Embryonic facial prominence (tissue), 1 donor: ENCODE data around the gene RCAN3.
"Not testable (repeated sequence)": the region's sequence is repeated elsewhere in the genome, so short reads cannot be mapped to it uniquely, and the experiment has no call there.

Source experiments
- DNase-seq: peaks from one replicate; pipeline ENCODE4 v3.0.0-alpha.2; 2016; ENCODE audit errors: extremely low spot score

Gene RCAN3

DNA sequence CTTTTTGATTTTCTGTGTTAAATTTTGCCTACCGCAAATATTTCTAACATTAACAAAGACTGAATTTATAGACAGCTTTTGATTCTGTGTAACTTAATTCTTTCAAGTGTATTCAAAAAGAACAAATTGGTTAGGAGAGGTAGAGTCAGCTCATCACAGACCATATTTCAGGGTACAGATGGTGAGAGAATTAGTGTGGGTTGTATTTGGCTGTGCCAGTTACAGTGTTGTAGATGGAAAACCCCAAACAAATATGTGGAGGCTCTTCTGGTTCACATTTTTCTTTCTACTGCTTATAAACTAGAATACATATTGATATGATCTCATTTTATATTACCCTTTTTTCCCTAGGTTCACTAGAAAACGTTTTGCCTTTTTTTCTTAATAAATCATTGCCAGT is 11.1 kb downstream of the RCAN3 start:
- no peak for DNase-seq

GRCh38 chr1:24514946-24515345 is 12.3 kb downstream of the RCAN3 start:
- no peak for DNase-seq

DNA sequence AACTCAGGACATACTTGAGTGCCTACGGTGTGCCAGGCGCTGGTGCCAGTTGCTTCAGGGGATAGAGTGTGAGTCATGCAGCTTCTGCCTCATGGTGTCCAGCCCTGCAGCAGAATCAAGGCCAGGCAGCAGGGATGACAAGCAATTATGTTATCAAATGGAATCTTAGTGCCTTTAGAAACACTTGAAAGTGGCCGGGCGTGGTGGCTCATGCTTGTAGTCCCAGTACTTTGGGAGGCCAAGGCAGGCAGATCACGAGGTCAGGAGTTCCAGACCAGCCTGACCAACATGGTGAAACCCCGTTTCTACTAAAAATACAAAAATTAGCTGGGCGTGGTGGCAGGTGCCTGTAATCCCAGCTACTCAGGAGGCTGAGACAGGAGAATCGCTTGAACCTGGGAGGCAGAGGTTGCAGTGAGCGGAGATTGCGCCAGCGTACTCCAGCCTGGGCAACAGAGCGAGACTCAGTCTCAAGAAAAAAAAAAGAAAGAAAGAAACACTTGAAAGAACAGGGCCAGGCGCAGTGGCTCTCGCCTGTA is 13.1 kb downstream of the RCAN3 start:
- DNase-seq: not testable (repeated sequence)

DNA sequence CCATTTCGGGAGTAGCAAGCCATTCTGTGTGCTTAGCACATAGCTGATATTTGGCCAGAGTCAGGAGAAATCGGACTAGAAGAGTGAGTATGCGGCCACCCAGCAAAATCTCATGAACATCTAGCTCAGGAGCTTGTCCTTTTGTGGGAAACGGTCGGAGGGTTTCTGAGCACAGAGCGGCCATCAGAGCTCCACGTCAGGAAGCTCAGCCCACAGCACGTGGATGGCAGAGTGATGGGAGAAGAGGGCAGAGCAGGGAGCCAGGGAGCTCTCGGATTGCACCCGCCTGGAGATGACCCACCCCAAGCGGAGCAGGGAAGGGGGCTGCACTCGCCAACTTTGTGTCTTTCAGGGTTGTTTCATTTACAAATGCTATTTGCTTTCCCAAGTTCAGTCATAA is 13.9 kb downstream of the RCAN3 start:
- no peak for DNase-seq

DNA sequence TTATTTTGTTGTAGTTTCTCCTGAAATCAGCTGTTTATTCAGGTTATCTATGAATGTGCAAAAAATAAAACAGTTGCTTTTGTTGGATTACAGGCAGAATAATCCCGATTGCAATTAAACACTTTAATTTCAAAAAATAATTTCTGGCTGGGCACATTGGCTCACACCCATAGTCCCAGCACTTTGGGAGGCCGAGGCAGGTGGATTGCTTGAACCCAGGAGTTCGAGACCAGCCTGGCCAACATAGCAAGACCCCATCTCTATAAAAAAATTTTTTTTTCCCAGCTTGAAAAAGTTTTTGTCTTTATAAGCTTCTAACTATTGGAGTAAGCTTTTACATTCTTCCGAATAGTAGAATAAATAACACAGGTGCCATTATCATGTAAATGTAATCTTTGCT is 15.3 kb downstream of the RCAN3 start:
- no peak for DNase-seq

GRCh38 chr1:24520282-24520681 is 17.6 kb downstream of the RCAN3 start:
- not testable (repeated sequence) for DNase-seq

DNA sequence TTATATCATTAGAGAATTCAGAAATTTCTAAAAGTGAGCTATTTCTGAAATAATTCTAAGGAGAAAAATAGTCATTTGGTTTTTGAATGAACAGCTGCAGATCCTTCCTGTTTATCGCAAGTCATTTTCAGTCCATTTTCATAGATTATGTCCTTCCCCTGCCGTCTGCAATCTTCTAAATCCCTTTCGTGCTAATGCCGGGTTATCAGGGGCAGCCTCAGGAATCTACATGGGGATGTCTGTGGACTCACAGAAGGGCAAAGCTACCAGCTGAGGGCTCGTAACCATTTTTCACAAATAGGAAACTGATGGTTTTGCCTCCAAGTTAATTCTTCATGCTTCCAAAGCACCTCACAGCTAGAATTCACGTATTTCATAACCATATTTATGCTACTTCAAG is 23.0 kb downstream of the RCAN3 start:
- no peak for DNase-seq

DNA sequence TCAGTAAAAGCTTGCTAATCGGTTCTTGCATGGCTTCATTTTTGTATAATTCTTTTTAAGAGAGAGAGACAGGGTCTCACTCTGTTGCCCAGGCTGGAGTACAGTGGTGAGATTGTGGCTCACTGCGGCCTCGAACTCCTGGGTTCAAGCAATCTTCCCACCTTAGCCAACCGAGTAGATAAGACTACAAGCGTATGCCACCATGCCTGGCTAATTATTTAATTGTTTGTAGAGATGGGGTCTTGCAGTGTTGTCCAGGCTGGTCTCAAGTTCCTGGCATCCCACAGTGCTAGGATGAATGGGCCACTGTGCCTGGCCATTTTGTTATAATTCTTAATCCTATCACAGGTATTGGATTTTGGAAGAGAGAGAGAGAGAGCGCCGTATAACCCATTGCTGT is 23.4 kb downstream of the RCAN3 start:
- DNase-seq: no peak

DNA sequence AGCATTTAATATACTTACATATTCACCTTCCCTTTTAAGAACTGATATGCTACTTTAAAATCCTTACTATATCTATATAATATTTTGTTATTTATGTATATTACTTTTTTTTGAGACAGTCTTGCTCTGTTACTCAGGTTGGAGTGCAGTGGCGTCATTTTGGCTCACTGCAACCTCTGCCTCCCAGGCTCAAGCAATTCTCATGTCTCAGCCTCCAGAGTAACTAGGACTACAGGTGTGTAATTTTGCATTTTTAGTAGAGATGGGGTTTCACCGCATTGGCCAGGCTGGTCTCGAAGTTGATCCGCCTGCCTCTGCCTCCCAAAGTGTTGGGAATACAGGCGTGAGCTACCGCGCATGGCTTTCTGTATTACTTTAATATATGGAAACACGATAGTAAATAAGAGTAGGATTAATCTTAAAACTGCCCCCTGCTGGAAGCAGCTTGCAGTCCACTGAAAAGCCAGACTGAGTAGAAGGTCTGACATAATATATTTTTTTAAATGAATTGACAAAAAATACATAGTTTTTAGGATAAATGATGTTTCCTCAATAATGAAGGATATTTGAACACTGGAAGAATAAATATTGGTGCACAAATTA is 24.4 kb downstream of the RCAN3 start:
- DNase-seq: no peak

DNA sequence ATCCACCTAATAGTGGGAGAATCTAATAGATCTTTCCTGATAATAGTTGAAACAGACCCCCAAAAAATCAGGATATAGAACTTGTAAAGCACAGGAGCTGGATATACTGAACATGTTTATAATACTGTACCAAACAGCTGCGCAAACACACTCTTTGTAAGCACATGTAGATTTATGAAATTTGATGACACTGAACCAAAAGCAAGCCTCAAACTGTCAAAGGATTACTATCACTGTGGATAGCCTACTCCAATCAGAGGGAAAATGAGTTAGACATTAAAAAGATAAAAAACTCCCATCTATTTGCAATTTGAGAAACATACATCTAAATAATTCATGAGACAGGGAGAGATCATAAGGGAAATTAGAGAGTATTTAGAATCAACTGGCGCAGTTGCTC is 26.1 kb downstream of the RCAN3 start:
- DNase-seq: no peak

GRCh38 chr1:24529292-24529691 is 26.7 kb downstream of the RCAN3 start:
- DNase-seq: not testable (repeated sequence)

GRCh38 chr1:24535021-24535424 is 32.4 kb downstream of the RCAN3 start:
- DNase-seq: no peak

GRCh38 chr1:24535778-24536177 is 33.1 kb downstream of the RCAN3 start:
- no peak for DNase-seq

DNA sequence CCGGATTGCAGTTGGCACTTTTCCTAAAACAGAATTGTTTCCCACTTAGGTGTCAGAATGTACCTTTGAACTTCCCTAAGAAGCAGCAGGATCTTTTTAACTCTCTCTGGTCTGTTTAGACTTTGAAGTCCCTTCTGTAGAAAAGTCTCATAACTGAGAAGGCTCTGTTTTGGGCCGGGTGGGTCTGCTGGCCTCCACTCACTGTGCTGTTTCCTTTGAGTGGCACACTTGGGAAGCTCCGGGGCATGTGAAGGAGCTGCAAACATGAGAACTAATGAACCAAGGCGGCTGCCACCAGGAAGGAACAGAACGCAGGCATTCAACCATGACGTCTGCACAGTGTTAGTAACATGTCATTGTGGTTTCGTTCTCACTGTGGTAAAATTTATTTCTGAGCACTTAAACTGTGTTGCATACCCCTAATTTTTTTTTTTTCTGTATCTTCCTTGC is 33.8 kb downstream of the RCAN3 start:
- no peak for DNase-seq

- no peak for DNase-seq
Observed at GRCh38 chr1:24540051-24540905, 37.6 kb downstream of the RCAN3 start.

- DNase-seq: no peak
Observed at GRCh38 chr1:24540906-24541710, 38.5 kb downstream of the RCAN3 start.

DNA sequence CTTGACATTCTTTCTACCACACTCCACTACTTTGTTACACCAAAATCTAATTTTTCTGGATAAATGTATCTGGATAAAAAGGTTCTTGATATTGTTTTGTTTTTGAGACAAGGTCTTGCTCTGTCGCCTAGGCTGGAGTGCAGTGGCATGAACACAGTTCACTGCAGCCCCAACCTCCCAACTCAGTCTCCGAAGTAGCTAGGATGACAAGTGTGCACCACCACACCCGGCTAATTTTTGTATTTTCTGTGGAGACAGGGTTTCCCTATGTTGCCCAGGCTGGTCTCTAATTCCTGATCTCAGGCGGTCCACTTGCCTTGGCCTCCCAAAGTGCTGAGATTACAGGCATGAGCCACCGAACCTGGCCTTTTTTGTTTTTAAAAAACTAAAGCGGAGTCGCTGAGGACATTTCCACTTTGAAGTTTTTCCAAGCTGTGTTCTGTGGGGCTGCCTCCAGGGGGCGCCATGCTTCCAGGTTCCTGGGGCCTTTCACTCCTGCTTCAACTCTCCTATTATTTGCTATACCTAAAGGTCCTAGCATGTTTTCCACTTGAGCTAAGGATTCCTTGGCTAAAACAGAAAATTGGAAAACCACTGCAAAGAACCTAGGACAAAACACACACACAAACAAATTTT is 39.2 kb downstream of the RCAN3 start:
- DNase-seq: no peak

DNA sequence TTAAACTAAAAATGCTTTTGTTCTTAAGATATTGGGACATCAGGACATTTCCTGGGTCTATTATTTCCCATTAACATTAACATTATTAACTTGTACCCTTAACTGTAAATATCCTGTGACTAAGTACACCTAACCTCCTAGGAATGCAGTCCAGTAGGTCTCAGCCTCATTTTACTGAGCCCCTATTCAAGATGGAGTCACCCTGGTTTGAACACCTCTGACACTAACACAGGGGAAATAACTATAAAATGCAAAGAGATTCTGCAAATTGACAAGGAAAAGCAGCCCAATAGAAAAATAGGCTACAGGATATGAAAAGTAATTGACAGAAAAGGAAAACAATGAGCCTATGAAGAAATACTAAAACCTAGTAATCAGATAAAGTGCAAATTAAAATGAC is 41.6 kb downstream of the RCAN3 start:
- no peak for DNase-seq

DNA sequence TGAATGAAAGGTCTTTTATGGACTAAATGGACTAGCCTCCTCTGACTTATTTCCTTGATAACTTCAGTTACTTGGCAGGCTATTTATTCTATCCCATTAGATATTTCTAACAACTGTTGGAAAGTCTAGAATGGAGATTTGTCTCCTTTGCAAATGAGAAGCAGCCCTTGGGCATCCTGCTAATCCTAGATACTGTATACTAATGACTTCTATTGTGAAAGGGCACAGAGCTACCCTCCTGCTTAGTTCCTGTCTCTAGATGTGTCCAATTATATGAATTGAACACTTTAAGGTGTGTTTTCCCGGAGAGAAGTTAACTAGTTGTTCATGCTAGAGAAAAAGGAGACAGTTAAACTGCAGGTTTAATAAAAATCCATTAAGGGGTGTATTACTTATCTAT is 43.0 kb downstream of the RCAN3 start:
- no peak for DNase-seq

- DNase-seq: no peak
Observed at GRCh38 chr1:24547195-24547594, 44.6 kb downstream of the RCAN3 start.

DNA sequence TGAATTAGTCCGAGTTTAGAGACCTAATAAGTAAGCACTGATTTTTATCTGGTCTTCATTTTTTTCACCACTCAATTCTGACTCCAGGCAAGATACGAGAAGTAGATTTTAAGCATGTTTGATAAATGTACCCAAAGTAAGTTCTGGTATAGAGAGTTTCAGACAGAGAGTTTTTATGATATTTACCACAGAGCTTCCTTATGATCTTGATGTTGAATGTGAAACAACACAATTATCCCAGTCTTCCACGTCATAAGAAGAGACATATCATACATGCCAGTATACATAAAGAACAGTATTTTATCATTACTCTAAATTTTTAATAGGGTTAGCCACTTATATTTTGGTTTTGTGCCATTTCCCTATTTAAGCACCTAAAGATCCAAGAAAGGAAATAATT is 45.4 kb downstream of the RCAN3 start:
- no peak for DNase-seq

GRCh38 chr1:24549210-24549609 is 46.6 kb downstream of the RCAN3 start:
- not testable (repeated sequence) for DNase-seq
